Spinal cord (tissue), 10 donors: Measurements from ENCODE around the gene CSNK2B. TPM values are rescaled to one million over a fixed set of nuclear protein-coding genes. Genes with fewer than 3 reads are reported as not detected.

Source experiments
- DNase-seq, 6 donors: peaks; one replicate each; pipeline versions ENCODE4 v3.0.0 to v3.0.0-alpha.2; 2013 to 2015; ENCODE audit warnings: low spot score in 6 of 6, low read depth in 4 of 6
- H3K27ac ChIP-seq: one replicate; pipeline ENCODE4 v1.5.1; 2013; ENCODE audit warnings: low read depth, low read length, control low read depth
- H3K27me3 ChIP-seq: one replicate; pipeline ENCODE4 v1.6.1; 2013; ENCODE audit warnings: low read length; ENCODE audit not compliant: control insufficient read depth, insufficient read depth
- H3K36me3 ChIP-seq: one replicate; pipeline ENCODE4 v1.6.1; 2013; ENCODE audit warnings: low read length; ENCODE audit not compliant: control insufficient read depth, insufficient read depth
- H3K4me1 ChIP-seq: one replicate; pipeline ENCODE4 v1.6.1; 2013; ENCODE audit warnings: low read length; ENCODE audit not compliant: control insufficient read depth, insufficient read depth
- H3K4me3 ChIP-seq: one replicate; pipeline ENCODE4 v1.5.1; 2013; ENCODE audit warnings: low read depth, low read length, control low read depth
- H3K9me3 ChIP-seq: one replicate; pipeline ENCODE4 v1.6.1; 2013; ENCODE audit warnings: low read length; ENCODE audit not compliant: control insufficient read depth, insufficient read depth
- WGBS: methylation state at CpG from one replicate; pipeline ENCODE4 v1.1.5; 2013; ENCODE audit warnings: missing lambda C conversion rate; ENCODE audit not compliant: insufficient coverage; 5-methylcytosine and 5-hydroxymethylcytosine counted together
- polyA plus RNA-seq, 2 donors: library from polyadenylated mRNA; unstranded; fragments of 120-200 nt; gene quantifications; one replicate each; pipeline ENCODE4 v1.2.1, GENCODE V29; 2013; ENCODE audit not compliant: insufficient read length in 2 of 2
- small RNA-seq: library from RNA; depleted of rRNA; stranded (forward); fragments of <200 nt; gene quantifications from one replicate; pipeline ENCODE3, GENCODE V24; 2014; ENCODE audit warnings: low replicate concordance
- total RNA-seq, 2 donors: library from RNA; depleted of rRNA in 1 of 2; stranded (reverse); fragments of 120-200 nt in 1 of 2; fragments of >200 nt in 1 of 2; gene quantifications; one replicate each; pipeline versions ENCODE4 v1.2.3 to v1.2.4, GENCODE V29; 2013 to 2014
- donor health status: healthy.

CSNK2B gene
- total and polyA plus RNA-seq, 4 donors = 54.3 to 215 (median 198) TPM

DNA sequence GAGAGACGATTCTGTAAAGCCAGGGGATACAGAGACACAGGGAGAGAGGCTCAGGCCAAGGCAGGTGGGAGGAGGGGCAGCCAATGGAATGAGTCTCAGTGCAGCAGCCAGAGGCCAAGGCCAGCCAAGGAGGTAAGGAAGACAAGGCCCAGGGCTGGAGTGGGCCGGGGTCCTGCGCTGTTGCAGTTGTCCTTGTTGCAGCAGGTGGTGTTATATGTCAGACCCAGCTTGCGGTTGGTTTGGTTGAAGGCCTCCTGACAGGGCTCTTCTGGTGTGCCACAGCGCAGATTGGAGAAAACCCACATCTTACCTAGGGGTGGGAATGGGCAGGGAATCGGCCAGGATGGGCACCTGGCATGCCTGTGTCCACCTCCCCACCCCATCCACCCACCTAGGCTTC, 53.1 kb downstream of the CSNK2B start:
- Histone ChIP-seq H3K4me1 (peaks cover 17% of the 10 kb centered on the region), H3K4me3 (no peak overlapping the region), H3K36me3 (peaks cover 9% of the 10 kb centered on the region), H3K9me3 (no peaks in the 10 kb centered on the region), H3K27me3 (no peaks in the 10 kb centered on the region), H3K27ac (no peak overlapping the region)
- no peak for DNase-seq
- 89% methylated on average over 5 of the region's 6 CpGs for WGBS

Small RNA genes lying within 50 kb of the gene (small RNA-seq; reads per million reads assigned to genes)
- not detected for gene LY6G6D
- not detected for gene MIR4646
- gene MIR6832 = not detected
- gene RF00019 = not detected
- 7.8 reads per million, percentile 95 among the genes with 10 or more reads in this experiment for gene SNORA38

Other genes with a start within 250 kb of the CSNK2B start
Only the 30 nearest of the 37 such genes appear.
- gene MCCD1, start 137.1 kb upstream of the CSNK2B start, total RNA-seq = not detected
- gene MCCD1, start 137.1 kb upstream of the CSNK2B start, polyA plus RNA-seq = under 1 TPM in 1 of 2 donors, not detected in 1; 0.33 TPM
- gene DDX39B, start 124.1 kb upstream of the CSNK2B start, total RNA-seq = 100 to 1,000 TPM; 242 to 404 TPM
- 100 to 1,000 TPM; 428 to 496 TPM for gene DDX39B, start 124.1 kb upstream of the CSNK2B start, polyA plus RNA-seq
- 10 to 100 TPM; 32.2 to 63.3 TPM for gene ATP6V1G2, start 119.5 kb upstream of the CSNK2B start, total RNA-seq
- gene ATP6V1G2, start 119.5 kb upstream of the CSNK2B start, polyA plus RNA-seq = 100 to 1,000 TPM; 231 to 258 TPM
- gene NFKBIL1, start 118.5 kb upstream of the CSNK2B start, total RNA-seq = 10 to 100 TPM in 1 of 2 donors, 1 to 10 TPM in 1; 9.8 to 24.4 TPM
- gene NFKBIL1, start 118.5 kb upstream of the CSNK2B start, polyA plus RNA-seq = 10 to 100 TPM; 26.8 to 29.4 TPM
- under 1 TPM in 1 of 2 donors, not detected in 1; 0.11 TPM for gene LTA, start 93.8 kb upstream of the CSNK2B start, total RNA-seq
- under 1 TPM; 0.22 to 0.27 TPM for gene LTA, start 93.8 kb upstream of the CSNK2B start, polyA plus RNA-seq
- under 1 TPM in 1 of 2 donors, not detected in 1; 0.39 TPM for gene TNF, start 90.5 kb upstream of the CSNK2B start, total RNA-seq
- under 1 TPM in 1 of 2 donors, not detected in 1; 0.40 TPM for gene TNF, start 90.5 kb upstream of the CSNK2B start, polyA plus RNA-seq
- gene LTB, start 83.7 kb upstream of the CSNK2B start, total RNA-seq = 1 to 10 TPM in 1 of 2 donors, under 1 TPM in 1; 0.55 to 1.9 TPM
- under 1 TPM; 0.35 to 0.50 TPM for gene LTB, start 83.7 kb upstream of the CSNK2B start, polyA plus RNA-seq
- 10 to 100 TPM; 10.8 to 15.2 TPM for gene LST1, start 79.8 kb upstream of the CSNK2B start, total RNA-seq
- 10 to 100 TPM in 1 of 2 donors, 1 to 10 TPM in 1; 9.0 to 12.6 TPM for gene LST1, start 79.8 kb upstream of the CSNK2B start, polyA plus RNA-seq
- not detected for gene NCR3, start 73.1 kb upstream of the CSNK2B start, total RNA-seq
- not detected for gene NCR3, start 73.1 kb upstream of the CSNK2B start, polyA plus RNA-seq
- gene AIF1, start 50.8 kb upstream of the CSNK2B start, total RNA-seq = 10 to 100 TPM; 35.5 to 55.0 TPM
- 10 to 100 TPM; 27.8 to 42.5 TPM for gene AIF1, start 50.8 kb upstream of the CSNK2B start, polyA plus RNA-seq
- 10 to 100 TPM; 48.7 to 79.6 TPM for gene PRRC2A, start 45.4 kb upstream of the CSNK2B start, total RNA-seq
- 100 to 1,000 TPM; 241 to 250 TPM for gene PRRC2A, start 45.4 kb upstream of the CSNK2B start, polyA plus RNA-seq
- 100 to 1,000 TPM in 1 of 2 donors, 10 to 100 TPM in 1; 88.9 to 184 TPM for gene BAG6, start 13.4 kb upstream of the CSNK2B start, total RNA-seq
- gene BAG6, start 13.4 kb upstream of the CSNK2B start, polyA plus RNA-seq = 100 to 1,000 TPM; 249 to 255 TPM
- gene APOM, start 10.2 kb upstream of the CSNK2B start, total RNA-seq = 1 to 10 TPM in 1 of 2 donors, under 1 TPM in 1; 0.40 to 5.7 TPM
- gene APOM, start 10.2 kb upstream of the CSNK2B start, polyA plus RNA-seq = 1 to 10 TPM; 6.7 to 9.5 TPM
- gene C6orf47, start 5.3 kb upstream of the CSNK2B start, total RNA-seq = 10 to 100 TPM; 12.4 to 23.1 TPM
- gene C6orf47, start 5.3 kb upstream of the CSNK2B start, polyA plus RNA-seq = 10 to 100 TPM; 16.8 to 17.8 TPM
- 10 to 100 TPM in 1 of 2 donors, 1 to 10 TPM in 1; 9.1 to 15.3 TPM for gene GPANK1, start 1.1 kb upstream of the CSNK2B start, total RNA-seq
- 10 to 100 TPM; 16.9 to 19.9 TPM for gene GPANK1, start 1.1 kb upstream of the CSNK2B start, polyA plus RNA-seq
- gene LY6G5B, start 3.9 kb downstream of the CSNK2B start, total RNA-seq = 1 to 10 TPM; 2.1 to 8.6 TPM
- gene LY6G5B, start 3.9 kb downstream of the CSNK2B start, polyA plus RNA-seq = 10 to 100 TPM; 17.6 to 35.6 TPM
- 1 to 10 TPM in 1 of 2 donors, under 1 TPM in 1; 0.40 to 3.3 TPM for gene LY6G5C, start 15.0 kb downstream of the CSNK2B start, total RNA-seq
- 10 to 100 TPM in 1 of 2 donors, 1 to 10 TPM in 1; 8.5 to 13.1 TPM for gene LY6G5C, start 15.0 kb downstream of the CSNK2B start, polyA plus RNA-seq
- 10 to 100 TPM; 51.8 to 83.6 TPM for gene ABHD16A, start 37.2 kb downstream of the CSNK2B start, total RNA-seq
- gene ABHD16A, start 37.2 kb downstream of the CSNK2B start, polyA plus RNA-seq = 10 to 100 TPM; 72.0 to 85.8 TPM
- gene LY6G6F, start 40.8 kb downstream of the CSNK2B start, total RNA-seq = under 1 TPM in 1 of 2 donors, not detected in 1; 0.30 TPM
- under 1 TPM in 1 of 2 donors, not detected in 1; 0.27 TPM for gene LY6G6F, start 40.8 kb downstream of the CSNK2B start, polyA plus RNA-seq
- 1 to 10 TPM; 1.1 to 6.6 TPM for gene LY6G6D, start 49.3 kb downstream of the CSNK2B start, total RNA-seq
- 1 to 10 TPM in 1 of 2 donors, under 1 TPM in 1; 0.51 to 2.3 TPM for gene LY6G6D, start 49.3 kb downstream of the CSNK2B start, polyA plus RNA-seq
- under 1 TPM in 1 of 2 donors, not detected in 1; 0.17 TPM for gene LY6G6C, start 55.7 kb downstream of the CSNK2B start, total RNA-seq
- gene LY6G6C, start 55.7 kb downstream of the CSNK2B start, polyA plus RNA-seq = 1 to 10 TPM in 1 of 2 donors, under 1 TPM in 1; 0.71 to 1.2 TPM
- under 1 TPM in 1 of 2 donors, not detected in 1; 0.17 TPM for gene MPIG6B, start 57.3 kb downstream of the CSNK2B start, total RNA-seq
- gene MPIG6B, start 57.3 kb downstream of the CSNK2B start, polyA plus RNA-seq = 1 to 10 TPM in 1 of 2 donors, under 1 TPM in 1; 0.81 to 1.3 TPM
- 100 to 1,000 TPM in 1 of 2 donors, 10 to 100 TPM in 1; 62.9 to 207 TPM for gene DDAH2, start 63.2 kb downstream of the CSNK2B start, total RNA-seq
- gene DDAH2, start 63.2 kb downstream of the CSNK2B start, polyA plus RNA-seq = 100 to 1,000 TPM; 159 to 178 TPM
- 100 to 1,000 TPM in 1 of 2 donors, 10 to 100 TPM in 1; 96.3 to 322 TPM for gene CLIC1, start 70.5 kb downstream of the CSNK2B start, total RNA-seq
- 10 to 100 TPM; 73.5 to 87.1 TPM for gene CLIC1, start 70.5 kb downstream of the CSNK2B start, polyA plus RNA-seq
- 10 to 100 TPM in 1 of 2 donors, 1 to 10 TPM in 1; 6.2 to 20.2 TPM for gene MSH5, start 73.9 kb downstream of the CSNK2B start, total RNA-seq
- 10 to 100 TPM; 18.9 to 38.8 TPM for gene MSH5, start 73.9 kb downstream of the CSNK2B start, polyA plus RNA-seq
- 1 to 10 TPM; 3.4 to 9.5 TPM for gene SAPCD1, start 96.6 kb downstream of the CSNK2B start, total RNA-seq
- gene SAPCD1, start 96.6 kb downstream of the CSNK2B start, polyA plus RNA-seq = 10 to 100 TPM; 10.5 to 11.1 TPM
- 1 to 10 TPM; 1.8 to 2.9 TPM for gene VWA7, start 111.2 kb downstream of the CSNK2B start, total RNA-seq
- gene VWA7, start 111.2 kb downstream of the CSNK2B start, polyA plus RNA-seq = 1 to 10 TPM; 4.0 to 4.3 TPM
- 10 to 100 TPM; 25.3 to 35.5 TPM for gene VARS1, start 129.7 kb downstream of the CSNK2B start, total RNA-seq
- gene VARS1, start 129.7 kb downstream of the CSNK2B start, polyA plus RNA-seq = 10 to 100 TPM; 66.1 to 70.6 TPM
- 10 to 100 TPM; 18.0 to 45.7 TPM for gene LSM2, start 140.9 kb downstream of the CSNK2B start, total RNA-seq
- 10 to 100 TPM; 54.4 to 63.3 TPM for gene LSM2, start 140.9 kb downstream of the CSNK2B start, polyA plus RNA-seq
- gene HSPA1L, start 149.2 kb downstream of the CSNK2B start, total RNA-seq = 1 to 10 TPM; 3.3 to 4.8 TPM
- gene HSPA1L, start 149.2 kb downstream of the CSNK2B start, polyA plus RNA-seq = 1 to 10 TPM; 5.1 to 6.1 TPM